OCI-LY3 (cell line): ENCODE results near the gene D2HGDH.

Source experiments
- EZH2phosphoT487 ChIP-seq: fragments of 200-600 bp; shearing (Covaris generic); IDR thresholded peaks from 2 replicates; pipeline ENCODE4 v1.6.1; 2018; ENCODE audit warnings: antibody characterized with exemption, mixed run types, low read depth
- TF ChIP-seq, protein P1 (sequence below): fragments of 200-600, 300-600 bp; sonication (generic); IDR thresholded peaks from 2 replicates; pipeline ENCODE4 v1.5.1; 2014; ENCODE audit warnings: antibody characterized with exemption, low read length, low read depth

DNA sequence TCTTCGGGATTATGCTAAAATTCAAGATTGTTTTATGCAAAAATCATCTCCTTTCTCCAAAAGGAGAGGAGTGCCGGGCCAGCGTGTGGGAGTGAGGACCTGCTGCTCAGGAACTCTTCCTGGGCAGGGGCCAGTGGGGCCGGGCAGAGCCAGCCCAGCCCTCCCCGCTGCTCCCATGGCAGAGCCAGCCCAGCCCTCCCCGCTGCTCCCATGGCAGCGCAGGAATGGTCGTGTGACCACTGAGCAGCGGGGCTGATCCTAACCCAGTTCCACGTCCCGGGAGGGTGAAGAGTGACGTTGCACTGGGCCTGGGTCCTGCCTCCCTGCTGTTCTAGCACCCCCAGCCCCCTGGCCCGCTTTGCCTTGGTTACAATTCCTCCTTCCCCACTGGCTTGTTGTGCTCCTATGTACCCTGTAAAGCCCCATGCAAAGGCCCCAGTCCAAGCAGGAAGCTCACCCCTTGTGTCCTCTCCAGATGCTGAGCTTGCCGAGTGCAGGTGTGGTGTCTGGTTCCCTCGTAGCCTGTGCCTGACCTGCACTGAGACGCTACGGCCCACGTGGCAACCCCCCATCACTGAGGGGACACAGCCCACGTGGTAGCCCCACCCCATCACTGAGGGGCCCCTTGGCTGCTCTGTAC is 63.1 kb downstream of the D2HGDH start:
- TF ChIP-seq, protein P1, sequence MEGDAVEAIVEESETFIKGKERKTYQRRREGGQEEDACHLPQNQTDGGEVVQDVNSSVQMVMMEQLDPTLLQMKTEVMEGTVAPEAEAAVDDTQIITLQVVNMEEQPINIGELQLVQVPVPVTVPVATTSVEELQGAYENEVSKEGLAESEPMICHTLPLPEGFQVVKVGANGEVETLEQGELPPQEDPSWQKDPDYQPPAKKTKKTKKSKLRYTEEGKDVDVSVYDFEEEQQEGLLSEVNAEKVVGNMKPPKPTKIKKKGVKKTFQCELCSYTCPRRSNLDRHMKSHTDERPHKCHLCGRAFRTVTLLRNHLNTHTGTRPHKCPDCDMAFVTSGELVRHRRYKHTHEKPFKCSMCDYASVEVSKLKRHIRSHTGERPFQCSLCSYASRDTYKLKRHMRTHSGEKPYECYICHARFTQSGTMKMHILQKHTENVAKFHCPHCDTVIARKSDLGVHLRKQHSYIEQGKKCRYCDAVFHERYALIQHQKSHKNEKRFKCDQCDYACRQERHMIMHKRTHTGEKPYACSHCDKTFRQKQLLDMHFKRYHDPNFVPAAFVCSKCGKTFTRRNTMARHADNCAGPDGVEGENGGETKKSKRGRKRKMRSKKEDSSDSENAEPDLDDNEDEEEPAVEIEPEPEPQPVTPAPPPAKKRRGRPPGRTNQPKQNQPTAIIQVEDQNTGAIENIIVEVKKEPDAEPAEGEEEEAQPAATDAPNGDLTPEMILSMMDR: no peak
- TF ChIP-seq EZH2phosphoT487: no peak
